ENCODE results near the gene NEK8.

The NEK8 gene

DNA sequence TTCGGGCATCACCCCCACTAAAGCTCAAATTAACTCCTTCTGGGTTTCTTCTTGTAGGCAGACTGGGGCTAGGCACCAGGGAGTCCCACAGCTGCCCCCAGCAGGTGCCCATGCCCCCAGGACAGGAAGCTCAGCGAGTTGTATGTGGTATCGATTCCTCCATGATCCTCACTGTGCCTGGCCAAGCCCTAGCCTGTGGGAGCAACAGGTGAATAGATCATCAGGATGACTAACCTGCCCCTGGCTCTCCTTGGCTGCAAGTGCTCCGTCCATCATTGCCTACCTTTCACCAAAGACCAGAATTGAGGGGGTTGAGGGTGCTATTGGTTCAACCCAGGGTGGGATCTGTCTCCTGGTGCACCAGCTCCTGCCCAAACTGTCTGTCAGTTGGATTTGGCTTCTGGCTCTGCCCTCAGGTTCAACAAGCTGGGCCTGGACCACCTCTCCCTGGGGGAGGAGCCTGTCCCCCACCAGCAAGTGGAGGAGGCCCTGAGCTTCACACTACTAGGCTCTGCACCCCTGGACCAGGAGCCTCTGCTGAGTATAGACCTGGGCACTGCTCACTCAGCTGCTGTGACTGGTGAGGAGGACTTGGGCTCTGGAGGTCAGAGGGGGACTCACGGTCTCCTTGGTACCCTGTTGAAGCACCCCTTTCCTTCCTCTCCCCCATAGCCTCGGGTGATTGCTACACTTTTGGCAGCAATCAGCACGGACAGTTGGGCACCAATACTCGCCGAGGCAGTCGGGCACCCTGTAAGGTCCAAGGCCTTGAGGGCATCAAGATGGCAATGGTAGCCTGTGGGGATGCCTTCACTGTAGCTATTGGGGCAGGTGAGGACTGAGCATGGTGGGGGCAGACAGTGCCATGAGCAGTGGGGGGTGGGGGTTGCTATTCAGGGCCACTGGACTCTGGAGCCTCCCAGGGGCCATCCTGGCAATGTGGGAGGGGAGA, 12.1 kb downstream of the NEK8 start:
- DNase-seq (no peak), ATAC-seq (replicated peaks) (no peak)
- Mint-ChIP-seq H3K27me3 (no peaks in the 10 kb centered on the region), H3K27ac (peak overlapping the region; percentile 97), H3K4me3 (peak overlapping the region; percentile 91 to 95), H3K4me1 (peaks cover 45 to 84% of the 10 kb centered on the region in 2 donors), H3K9me3 (peaks cover 0 to 4% of the 10 kb centered on the region in 2 donors), H3K36me3 (peaks cover 54 to 62% of the 10 kb centered on the region in 2 donors)

DNA sequence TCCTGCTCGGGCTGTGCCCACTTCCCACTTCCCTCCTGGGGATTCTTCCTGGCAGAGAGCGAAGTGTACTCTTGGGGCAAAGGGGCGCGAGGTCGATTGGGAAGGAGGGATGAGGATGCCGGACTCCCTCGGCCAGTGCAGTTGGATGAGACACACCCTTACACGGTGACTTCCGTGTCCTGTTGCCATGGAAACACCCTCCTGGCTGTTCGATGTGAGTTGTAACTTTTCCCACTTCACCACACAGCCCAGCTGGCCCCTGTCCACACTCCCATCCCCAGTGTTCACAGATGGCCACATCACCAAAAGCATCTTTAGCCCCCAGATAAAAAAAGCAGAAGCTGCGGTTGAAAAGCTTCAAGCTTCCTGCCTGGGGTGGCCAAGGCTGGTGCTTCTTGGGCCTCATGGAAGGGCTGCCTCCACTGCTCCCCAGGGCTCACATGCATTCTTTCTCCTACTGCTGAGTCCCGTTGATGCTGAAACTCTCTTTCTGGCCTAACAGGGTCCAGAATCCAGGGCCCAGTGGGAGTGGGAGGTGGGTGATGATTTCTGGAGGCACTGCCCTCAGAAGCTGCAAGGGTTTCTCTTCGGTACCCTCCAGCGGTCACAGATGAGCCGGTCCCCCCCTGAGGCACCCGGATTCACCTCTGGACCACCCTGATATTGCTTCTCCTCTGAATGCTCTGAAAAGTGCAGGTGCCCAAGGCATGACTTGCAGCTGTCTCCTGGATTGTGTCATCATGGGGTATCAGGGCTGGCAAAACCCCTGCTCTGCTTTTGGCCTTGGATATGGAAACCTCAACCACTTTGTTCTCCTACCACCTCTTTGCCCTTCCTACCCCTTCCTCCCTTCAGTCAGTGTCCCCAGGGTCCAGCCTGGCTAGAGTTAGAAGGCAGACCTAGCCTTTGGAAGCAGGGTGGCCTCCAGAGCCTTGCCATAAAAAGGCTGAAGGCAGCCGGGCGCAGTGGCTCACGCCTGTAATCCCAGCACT, 13.1 kb downstream of the NEK8 start:
- peak overlapping the region; percentile 91 to 95 for H3K4me3 Mint-ChIP-seq
- DNase-seq (peak; percentile 73), ATAC-seq (replicated peaks) (peak; percentile 20 to 22)
- peaks cover 59 to 71% of the 10 kb centered on the region in 2 donors for H3K36me3 Mint-ChIP-seq
- peaks cover 50 to 86% of the 10 kb centered on the region in 2 donors for H3K4me1 Mint-ChIP-seq
- H3K9me3 Mint-ChIP-seq, result peaks cover 0 to 4% of the 10 kb centered on the region in 2 donors
- no peaks in the 10 kb centered on the region for H3K27me3 Mint-ChIP-seq
- peak overlapping the region; percentile 97 for H3K27ac Mint-ChIP-seq

DNA sequence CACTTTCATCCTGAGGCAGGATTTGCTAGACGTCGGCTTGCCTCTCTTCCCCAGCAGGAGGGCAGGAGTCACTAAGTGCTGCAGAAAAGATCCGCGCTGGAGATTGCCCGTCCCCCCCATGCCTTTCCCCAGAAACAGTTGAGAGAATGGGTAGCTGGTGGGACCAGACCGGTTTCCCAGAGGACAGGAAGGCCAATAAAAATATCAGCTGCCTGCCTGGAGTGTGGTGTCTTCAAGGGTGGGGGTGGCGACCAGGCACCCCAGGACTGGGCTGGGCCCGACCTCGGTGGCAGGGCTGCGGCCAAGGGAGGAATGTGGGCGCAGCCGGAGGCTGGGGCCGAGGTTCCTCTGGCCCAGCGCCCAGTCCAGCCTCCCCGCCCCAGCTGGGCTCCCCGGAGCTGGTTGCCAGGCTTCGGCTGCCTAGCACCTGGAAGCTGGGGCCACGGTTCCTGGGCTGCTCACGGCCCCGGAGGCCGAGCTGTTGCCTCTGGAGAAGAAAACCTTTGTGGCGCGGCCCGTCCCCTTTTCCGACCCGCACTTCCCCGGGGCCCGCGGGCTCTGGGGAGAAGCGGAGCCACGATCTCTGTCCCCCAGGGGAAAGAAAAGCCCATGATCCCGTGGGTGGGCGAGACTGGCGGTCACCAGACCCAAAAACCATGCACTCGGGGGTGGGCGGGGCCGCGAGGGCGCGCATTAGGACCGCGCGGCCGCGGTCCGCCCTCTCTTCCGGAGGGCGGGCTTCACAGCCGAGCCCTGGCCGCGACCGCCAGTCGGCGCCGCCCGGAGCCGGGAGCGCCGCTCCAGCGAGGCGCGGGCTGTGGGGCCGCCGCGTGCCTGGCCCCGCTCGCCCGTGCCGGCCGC, 14.9 kb downstream of the NEK8 start, which contains the start of gene TRAF4:
Gene TRAF4 (plus strand): TSS at position 769 of the 861 bp plus-strand sequence. CDS start 102 bp downstream, outside the sequence.
- Mint-ChIP-seq H3K27ac (peak within 1 kb of the TSS; percentile 97), H3K36me3 (peaks cover 60 to 73% of the 10 kb centered on the region in 2 donors), H3K4me3 (peak within 1 kb of the TSS; percentile 93 to 95), H3K4me1 (peaks cover 49 to 87% of the 10 kb centered on the region in 2 donors), H3K27me3 (no peaks in the 10 kb centered on the region), H3K9me3 (peaks cover 0 to 3% of the 10 kb centered on the region in 2 donors)
- peak; percentile 68 to 74 for ATAC-seq (replicated peaks)
- peak; percentile 92 for DNase-seq

DNA sequence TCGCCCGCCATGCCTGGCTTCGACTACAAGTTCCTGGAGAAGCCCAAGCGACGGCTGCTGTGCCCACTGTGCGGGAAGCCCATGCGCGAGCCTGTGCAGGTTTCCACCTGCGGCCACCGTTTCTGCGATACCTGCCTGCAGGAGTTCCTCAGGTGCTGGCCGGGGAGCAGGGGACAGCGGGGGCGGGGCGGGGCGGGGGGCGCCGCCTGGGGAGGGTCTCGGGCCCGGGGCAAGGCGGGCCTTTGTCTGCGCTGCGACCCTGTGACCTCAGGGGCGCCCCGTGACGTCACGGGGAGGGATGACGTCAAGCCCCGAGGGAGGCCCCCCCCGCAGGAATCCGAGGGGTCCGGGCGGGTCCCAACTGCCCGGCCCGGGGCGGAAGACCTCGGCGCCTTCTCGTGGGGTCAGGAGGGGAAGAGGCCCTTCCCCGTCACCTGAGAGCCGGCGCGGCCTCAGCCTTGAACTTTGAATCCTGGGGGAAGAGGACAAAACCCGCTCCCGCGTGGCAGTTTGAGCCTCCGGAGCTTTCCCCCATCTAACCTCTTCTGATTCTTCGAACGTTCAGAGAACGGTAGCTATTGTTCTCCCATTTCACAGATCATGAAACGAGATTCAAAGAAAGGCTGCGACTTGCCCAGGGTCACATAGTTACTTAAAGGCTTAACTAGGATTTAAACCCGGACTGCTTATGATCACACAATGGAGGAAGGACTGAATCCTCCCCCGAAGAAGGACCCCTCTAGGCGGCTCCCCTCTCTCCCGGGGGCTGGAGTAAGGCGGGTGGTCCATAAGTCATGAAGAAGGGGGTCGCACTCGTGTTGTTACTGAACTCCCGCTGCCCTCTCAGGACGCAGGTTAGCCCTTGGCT, 15.8 kb downstream of the NEK8 start:
- H3K4me3 Mint-ChIP-seq, result peak overlapping the region; percentile 93 to 95
- peaks cover 0 to 2% of the 10 kb centered on the region in 2 donors for H3K9me3 Mint-ChIP-seq
- peaks cover 51 to 87% of the 10 kb centered on the region in 2 donors for H3K4me1 Mint-ChIP-seq
- DNase-seq (no peak), ATAC-seq (replicated peaks) (peak; percentile 13 to 33)
- no peaks in the 10 kb centered on the region for H3K27me3 Mint-ChIP-seq
- H3K27ac Mint-ChIP-seq, result peak overlapping the region; percentile 94
- peaks cover 68 to 74% of the 10 kb centered on the region in 2 donors for H3K36me3 Mint-ChIP-seq

DNA sequence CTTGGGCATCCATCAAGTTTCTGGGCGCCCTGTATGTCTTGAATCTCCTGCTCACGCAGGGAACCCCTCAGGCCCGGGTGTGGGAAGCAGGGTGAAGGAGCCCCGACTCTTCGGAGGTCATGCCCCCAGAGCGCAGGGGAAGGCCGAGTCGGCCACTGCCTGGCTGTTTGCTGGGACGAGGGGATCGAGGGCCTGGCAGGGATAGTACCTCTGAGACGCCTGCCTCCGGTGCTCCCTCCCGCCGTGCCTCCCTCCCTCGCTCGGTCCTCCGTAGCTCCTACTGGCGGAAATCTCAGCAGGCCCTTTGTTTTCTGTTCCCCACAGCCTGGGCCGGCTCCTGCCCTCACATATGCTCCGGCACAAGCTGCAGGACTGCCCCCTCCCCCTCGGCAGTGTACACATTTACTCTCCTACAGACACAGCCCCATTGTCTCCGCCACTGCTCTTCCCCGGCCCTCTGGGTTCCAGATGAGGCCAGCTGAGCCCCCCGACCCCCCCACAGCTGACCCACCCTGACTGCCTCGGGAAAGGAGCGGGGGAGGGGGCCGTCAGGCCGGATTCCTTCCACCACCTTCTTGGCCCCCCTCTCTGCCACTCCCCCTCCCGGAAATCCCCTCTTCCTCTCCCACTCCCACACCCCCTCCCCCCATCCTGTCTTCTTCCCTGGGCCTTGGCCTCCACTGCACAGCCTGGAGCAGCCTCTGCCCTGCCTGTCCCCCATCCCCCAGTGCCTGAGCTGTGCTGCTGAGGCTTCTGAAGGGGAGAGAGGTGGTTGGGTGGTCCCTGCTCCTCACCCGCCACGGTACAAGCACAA, 16.6 kb downstream of the NEK8 start:
- H3K4me1 Mint-ChIP-seq, result peaks cover 49 to 85% of the 10 kb centered on the region in 2 donors
- no peak for ATAC-seq (replicated peaks)

DNA sequence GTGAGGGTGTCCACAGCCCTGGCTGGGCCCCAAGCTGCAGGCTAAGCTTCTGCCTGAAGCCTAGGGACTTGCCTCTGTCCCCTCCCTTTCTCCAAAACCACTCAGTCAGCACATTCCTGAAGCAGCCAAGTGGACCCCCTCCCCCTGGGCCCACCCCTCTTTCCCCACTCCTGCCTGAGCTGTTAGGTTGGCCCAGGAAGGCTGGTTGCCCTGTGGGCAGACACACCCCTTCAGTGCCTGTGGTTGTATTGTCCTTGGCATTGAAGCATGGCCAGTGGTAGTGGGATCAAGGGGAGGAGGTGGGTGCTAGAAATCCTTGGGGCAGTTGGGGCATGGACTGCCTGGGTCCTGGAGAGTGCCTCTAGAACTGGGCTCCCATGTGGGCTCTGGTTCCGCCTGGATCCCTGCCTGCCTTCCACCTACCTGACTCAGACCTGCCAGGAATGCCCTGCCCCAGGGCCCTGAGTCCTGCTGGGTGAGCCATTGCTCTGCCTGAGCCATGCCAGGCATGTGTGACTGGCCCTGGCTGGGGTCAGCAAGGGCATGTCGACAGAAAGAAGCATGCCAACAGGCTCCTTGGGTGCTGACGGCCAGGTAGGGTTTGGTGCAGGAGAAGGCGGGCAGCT, 17.3 kb downstream of the NEK8 start:
- Mint-ChIP-seq H3K4me1 (peaks cover 43 to 80% of the 10 kb centered on the region in 2 donors), H3K4me3 (peak overlapping the region; percentile 93 to 95), H3K9me3 (no peaks in the 10 kb centered on the region), H3K27me3 (no peaks in the 10 kb centered on the region), H3K27ac (peak overlapping the region; percentile 94), H3K36me3 (peaks cover 60 to 70% of the 10 kb centered on the region in 2 donors)
- DNase-seq, result no peak
- no peak for ATAC-seq (replicated peaks)

More for the DNA sequence above, 16.6 kb downstream of the NEK8 start:
- H3K9me3 Mint-ChIP-seq, result no peaks in the 10 kb centered on the region
- DNase-seq, result no peak
- peak overlapping the region; percentile 93 to 95 for H3K4me3 Mint-ChIP-seq
- peak overlapping the region; percentile 94 for H3K27ac Mint-ChIP-seq
- peaks cover 64 to 72% of the 10 kb centered on the region in 2 donors for H3K36me3 Mint-ChIP-seq
- no peaks in the 10 kb centered on the region for H3K27me3 Mint-ChIP-seq

DNA sequence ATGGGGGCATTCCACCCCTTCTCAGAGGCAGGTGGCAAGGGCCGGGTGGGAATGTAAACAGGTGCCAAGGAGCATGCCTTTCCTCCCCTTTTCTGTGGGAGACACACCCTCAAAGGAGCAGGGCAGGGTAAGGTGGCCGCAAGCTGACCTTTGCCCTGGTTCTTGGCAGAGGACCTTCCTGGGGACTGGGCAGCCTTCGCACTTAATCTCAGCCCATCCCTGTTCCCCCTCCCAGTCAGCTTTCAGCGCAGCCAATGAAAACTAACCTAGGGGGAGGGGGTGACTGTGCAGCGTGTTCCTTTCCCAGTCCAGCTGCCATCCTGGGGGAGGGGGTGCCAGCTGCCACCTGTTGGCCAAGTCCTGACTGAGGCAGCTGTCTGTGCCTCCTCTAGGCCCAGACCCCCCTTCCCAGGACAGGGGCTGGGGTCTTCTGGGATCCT, 18.0 kb downstream of the NEK8 start:
- DNase-seq (no peak), ATAC-seq (replicated peaks) (no peak)
- Mint-ChIP-seq H3K4me3 (peak overlapping the region; percentile 93 to 95), H3K27ac (peak overlapping the region; percentile 94), H3K9me3 (no peaks in the 10 kb centered on the region), H3K4me1 (peaks cover 36 to 77% of the 10 kb centered on the region in 2 donors), H3K27me3 (no peaks in the 10 kb centered on the region), H3K36me3 (peaks cover 59 to 71% of the 10 kb centered on the region in 2 donors)

DNA sequence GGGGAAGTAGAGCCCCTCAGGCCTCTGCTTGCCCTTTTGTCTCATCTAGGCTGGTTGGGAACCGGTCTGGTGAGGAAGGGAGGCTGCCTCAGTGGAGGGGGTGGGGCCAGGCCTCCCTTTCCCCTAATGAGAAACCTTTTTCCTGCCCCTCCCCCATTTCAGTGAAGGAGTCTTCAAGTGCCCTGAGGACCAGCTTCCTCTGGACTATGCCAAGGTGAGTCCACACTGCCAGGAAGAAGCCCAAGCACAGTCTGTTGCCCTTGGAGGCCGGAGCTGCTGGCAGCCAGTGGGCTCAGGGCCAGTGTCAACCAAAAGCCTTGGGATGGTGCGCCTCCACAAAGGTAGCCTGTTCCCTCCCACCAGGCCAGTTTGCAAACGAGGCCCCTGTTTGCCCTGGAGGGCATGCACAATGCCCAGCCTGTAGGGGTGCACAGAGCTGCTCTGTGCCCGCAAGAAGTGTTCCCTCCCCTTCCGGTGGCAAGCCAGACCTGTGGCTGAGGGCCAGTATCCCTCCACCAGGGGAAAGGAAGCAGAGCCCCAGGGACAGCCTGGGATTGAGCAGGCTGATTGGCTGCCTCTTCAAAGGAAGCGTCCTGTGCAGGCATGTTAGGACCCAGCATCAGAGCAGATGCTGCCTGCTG, 18.6 kb downstream of the NEK8 start:
- no peaks in the 10 kb centered on the region for H3K9me3 Mint-ChIP-seq
- H3K4me3 Mint-ChIP-seq, result peak overlapping the region; percentile 93 to 95
- H3K36me3 Mint-ChIP-seq, result peaks cover 64 to 71% of the 10 kb centered on the region in 2 donors
- DNase-seq, result no peak
- no peaks in the 10 kb centered on the region for H3K27me3 Mint-ChIP-seq
- peak overlapping the region; percentile 86 for H3K27ac Mint-ChIP-seq
- ATAC-seq (replicated peaks), result no peak
- H3K4me1 Mint-ChIP-seq, result peaks cover 31 to 72% of the 10 kb centered on the region in 2 donors

DNA sequence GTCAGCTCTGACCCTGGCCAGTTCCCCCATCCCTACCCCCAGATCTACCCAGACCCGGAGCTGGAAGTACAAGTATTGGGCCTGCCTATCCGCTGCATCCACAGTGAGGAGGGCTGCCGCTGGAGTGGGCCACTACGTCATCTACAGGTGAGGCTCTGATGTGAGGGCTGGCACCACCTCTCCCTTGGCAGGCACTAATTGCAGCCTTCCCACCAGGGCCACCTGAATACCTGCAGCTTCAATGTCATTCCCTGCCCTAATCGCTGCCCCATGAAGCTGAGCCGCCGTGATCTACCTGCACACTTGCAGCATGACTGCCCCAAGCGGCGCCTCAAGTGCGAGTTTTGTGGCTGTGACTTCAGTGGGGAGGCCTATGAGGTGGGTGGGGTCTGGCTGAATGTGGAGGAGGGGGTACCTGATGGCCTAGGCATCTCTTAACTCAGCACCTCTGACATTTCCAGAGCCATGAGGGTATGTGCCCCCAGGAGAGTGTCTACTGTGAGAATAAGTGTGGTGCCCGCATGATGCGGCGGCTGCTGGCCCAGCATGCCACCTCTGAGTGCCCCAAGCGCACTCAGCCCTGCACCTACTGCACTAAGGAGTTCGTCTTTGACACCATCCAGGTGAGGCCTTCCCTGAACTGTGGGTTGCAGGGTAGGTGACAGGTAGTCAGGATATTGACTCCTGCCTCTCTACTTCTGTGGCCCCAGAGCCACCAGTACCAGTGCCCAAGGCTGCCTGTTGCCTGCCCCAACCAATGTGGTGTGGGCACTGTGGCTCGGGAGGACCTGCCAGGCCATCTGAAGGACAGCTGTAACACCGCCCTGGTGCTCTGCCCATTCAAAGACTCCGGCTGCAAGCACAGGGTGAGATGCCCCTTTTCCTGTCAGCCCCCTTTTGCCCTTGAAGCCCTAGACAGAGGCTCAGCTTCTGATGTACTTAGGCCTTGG, 19.5 kb downstream of the NEK8 start:
- H3K27ac Mint-ChIP-seq, result peak overlapping the region; percentile 86
- ATAC-seq (replicated peaks) (no peak), DNase-seq (no peak)
- peaks cover 69 to 74% of the 10 kb centered on the region in 2 donors for H3K36me3 Mint-ChIP-seq
- peaks cover 28 to 63% of the 10 kb centered on the region in 2 donors for H3K4me1 Mint-ChIP-seq
- H3K27me3 Mint-ChIP-seq, result no peaks in the 10 kb centered on the region
- no peaks in the 10 kb centered on the region for H3K9me3 Mint-ChIP-seq
- peak overlapping the region; percentile 93 to 95 for H3K4me3 Mint-ChIP-seq

DNA sequence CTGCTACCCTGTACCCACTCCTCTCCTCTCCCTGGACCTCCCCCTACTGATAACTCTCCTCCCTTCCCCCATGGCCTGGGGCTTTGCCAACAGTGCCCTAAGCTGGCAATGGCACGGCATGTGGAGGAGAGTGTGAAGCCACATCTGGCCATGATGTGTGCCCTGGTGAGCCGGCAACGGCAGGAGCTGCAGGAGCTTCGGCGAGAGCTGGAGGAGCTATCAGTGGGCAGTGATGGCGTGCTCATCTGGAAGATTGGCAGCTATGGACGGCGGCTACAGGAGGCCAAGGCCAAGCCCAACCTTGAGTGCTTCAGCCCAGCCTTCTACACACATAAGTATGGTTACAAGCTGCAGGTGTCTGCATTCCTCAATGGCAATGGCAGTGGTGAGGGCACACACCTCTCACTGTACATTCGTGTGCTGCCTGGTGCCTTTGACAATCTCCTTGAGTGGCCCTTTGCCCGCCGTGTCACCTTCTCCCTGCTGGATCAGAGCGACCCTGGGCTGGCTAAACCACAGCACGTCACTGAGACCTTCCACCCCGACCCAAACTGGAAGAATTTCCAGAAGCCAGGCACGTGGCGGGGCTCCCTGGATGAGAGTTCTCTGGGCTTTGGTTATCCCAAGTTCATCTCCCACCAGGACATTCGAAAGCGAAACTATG, 20.4 kb downstream of the NEK8 start:
- H3K4me3 Mint-ChIP-seq, result peak overlapping the region; percentile 71 to 95
- no peaks in the 10 kb centered on the region for H3K9me3 Mint-ChIP-seq
- DNase-seq, result no peak
- no peaks in the 10 kb centered on the region for H3K27me3 Mint-ChIP-seq
- ATAC-seq (replicated peaks), result no peak
- H3K4me1 Mint-ChIP-seq, result peaks cover 26 to 58% of the 10 kb centered on the region in 2 donors
- H3K36me3 Mint-ChIP-seq, result peaks cover 69 to 72% of the 10 kb centered on the region in 2 donors
- H3K27ac Mint-ChIP-seq, result peak overlapping the region; percentile 86

All from stimulated activated naive B cell treated with anti-CD40 and anti-IgM and Interleukin-4, amounts not matched to agents 10 μg/mL and 1 μg/mL and 100 μg/mL, for 72 hours (primary cell).